ENCODE measurements around the gene CBFA2T3. TPM values are rescaled to one million over a fixed set of nuclear protein-coding genes. Genes with fewer than 3 reads are reported as not detected.

The CBFA2T3 gene
- total RNA-seq, 1 experiment from 2014 or later = 2.9 TPM

GRCh38 chr16:88921591-88921990 is 55.4 kb downstream of the CBFA2T3 start:
- Histone ChIP-seq H2BK5ac (ENCODE audit: insufficient read length, low read length) (no peak overlapping the region), H4K5ac (ENCODE audit: insufficient read length, low read depth, low read length) (no peak overlapping the region), H2AK5ac (ENCODE audit: insufficient read length, low read length) (no peak overlapping the region), H3K9me3 (ENCODE audit: control insufficient read depth, low read depth, low read length) (no peaks in the 10 kb centered on the region), H2BK15ac (ENCODE audit: low read depth, low read length) (no peak overlapping the region), H3K4me1 (ENCODE audit: insufficient read depth, low read length) (no peaks in the 10 kb centered on the region; the same call in 1 of the 2 replicates), H3K18ac (ENCODE audit: insufficient read length, low read depth, low read length) (no peak overlapping the region), H3K4me2 (ENCODE audit: insufficient read depth, insufficient read length, low read length) (no peak overlapping the region), H2BK12ac (ENCODE audit: insufficient read length, low read depth, low read length) (no peak overlapping the region), H3K79me2 (ENCODE audit: insufficient read depth, low read length) (no peaks in the 10 kb centered on the region), H4K20me1 (ENCODE audit: control insufficient read depth, insufficient read depth, insufficient read length) (no peaks in the 10 kb centered on the region), H3K79me1 (ENCODE audit: insufficient read depth, low read depth, low read length, poor library complexity, severe bottlenecking) (no peaks in the 10 kb centered on the region), H2BK120ac (ENCODE audit: low read depth, low read length, poor library complexity, severe bottlenecking) (no peak overlapping the region), H3T11ph (ENCODE audit: low read length) (no peak overlapping the region), H3K27ac (ENCODE audit: insufficient read length, low read depth, low read length) (no peak overlapping the region), H3K14ac (ENCODE audit: insufficient read depth, low read length) (no peak overlapping the region), H4K8ac (replicated peaks; ENCODE audit: insufficient read length, low read depth, low read length) (no peak overlapping the region), H3K4ac (ENCODE audit: low read depth, low read length) (no peak overlapping the region), H3K27me3 (ENCODE audit: insufficient read depth, low read length) (no peaks in the 10 kb centered on the region), H3K23ac (ENCODE audit: insufficient read length, low read depth, low read length) (no peak overlapping the region), H3K9ac (ENCODE audit: extremely low read depth, insufficient read length, low read length) (no peak overlapping the region), H2AFZ (ENCODE audit: low read length) (no peak overlapping the region), H3K23me2 (ENCODE audit: insufficient read length, low read depth, low read length, poor library complexity, severe bottlenecking) (no peaks in the 10 kb centered on the region), H2BK20ac (ENCODE audit: low read depth, low read length, poor library complexity, severe bottlenecking) (no peak overlapping the region), H3K56ac (ENCODE audit: insufficient read length, low read depth, low read length) (no peak overlapping the region), H4K91ac (ENCODE audit: insufficient read length, low read depth, low read length) (no peak overlapping the region)
- Mint-ChIP-seq H3K4me1 (peaks cover 28 to 39% of the 10 kb centered on the region in 2 experiments), H3K27ac (peak overlapping the region in 1 of 3 experiments; percentile 15; a peak in 1 of 7 replicates), H3K9me3 (no peaks in the 10 kb centered on the region), H3K36me3 (ENCODE audit: insufficient read depth in 1 of 3, low read depth in 3 of 3) (no peaks in the 10 kb centered on the region), H3K27me3 (ENCODE audit: low read depth) (no peaks in the 10 kb centered on the region; the same call in 1 of the 2 replicates), H3K4me3 (no peak overlapping the region)
- no peak for TF ChIP-seq CTCF (conservative IDR thresholded peaks at IDR 0.05)
- DNase-seq = no peak
- no CpG with 5 or more reads among the region's 19 CpGs for WGBS (ENCODE audit: extremely low coverage, insufficient read length, low lambda C conversion rate)

All from H9 (cell line).